Stimulated activated CD4-positive, alpha-beta T cell treated with anti-CD3 and anti-CD28 coated beads, Interleukin-4, amount 100 ng/mL, for 1 hour (primary cell): ENCODE measurements around the gene ABCA7.

Experiments
- DNase-seq: peaks from one replicate; pipeline ENCODE4 v3.0.0-alpha.2; 2020

Gene ABCA7

DNA sequence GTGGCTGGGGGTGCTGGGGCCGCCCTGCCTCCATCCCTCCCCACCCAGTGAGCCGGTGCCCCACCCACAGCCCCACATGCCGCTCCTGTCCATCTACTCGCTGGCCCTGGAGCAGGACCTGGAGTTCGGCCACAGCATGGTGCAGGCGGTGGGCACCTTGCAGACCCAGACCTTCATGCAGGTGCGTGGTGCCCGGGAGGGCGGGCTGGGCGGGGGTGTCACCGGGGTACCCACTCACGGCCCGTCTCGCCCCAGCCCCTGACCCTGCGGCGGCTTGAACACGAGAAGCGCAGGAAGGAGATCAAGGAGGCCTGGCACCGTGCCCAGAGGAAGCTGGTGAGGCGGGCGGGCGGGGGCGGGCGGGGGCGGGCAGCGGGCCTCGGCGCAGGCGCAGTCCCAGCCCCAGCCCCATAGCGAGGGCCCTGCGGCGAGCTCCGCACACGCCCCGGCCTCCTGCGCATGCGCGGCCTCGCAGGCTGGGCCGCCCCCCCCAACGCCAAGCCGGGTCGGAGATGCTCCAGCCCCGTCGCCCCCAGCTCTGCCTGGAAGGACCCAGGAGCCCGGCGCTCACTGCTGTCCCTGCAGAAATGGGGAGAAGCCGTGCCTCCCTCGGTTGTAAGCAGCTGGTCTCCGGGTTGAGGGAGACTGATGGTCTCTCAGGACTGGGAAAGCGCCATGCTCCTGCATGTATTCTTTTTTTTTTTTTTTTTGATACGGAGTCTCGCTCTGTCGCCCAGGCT is 34.8 kb downstream of the ABCA7 start:
- peak; percentile 87 for DNase-seq

DNA sequence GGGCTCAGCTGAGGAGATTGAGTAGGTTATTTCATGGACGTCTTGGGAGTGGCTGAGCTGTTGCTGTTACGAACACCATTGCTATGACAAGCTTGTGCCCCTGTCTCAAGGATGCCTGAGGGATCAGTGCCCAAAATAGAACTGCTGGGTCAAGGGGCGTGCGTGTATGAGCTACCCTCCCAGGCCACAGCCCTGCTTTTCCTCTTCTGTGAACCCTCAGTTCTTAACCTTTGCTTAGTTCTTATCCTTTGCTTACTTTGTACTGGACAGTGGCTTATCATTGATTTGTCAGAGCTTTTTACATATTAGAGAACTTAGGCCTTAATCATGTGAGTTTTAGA is 36.1 kb downstream of the ABCA7 start:
- no peak for DNase-seq

DNA sequence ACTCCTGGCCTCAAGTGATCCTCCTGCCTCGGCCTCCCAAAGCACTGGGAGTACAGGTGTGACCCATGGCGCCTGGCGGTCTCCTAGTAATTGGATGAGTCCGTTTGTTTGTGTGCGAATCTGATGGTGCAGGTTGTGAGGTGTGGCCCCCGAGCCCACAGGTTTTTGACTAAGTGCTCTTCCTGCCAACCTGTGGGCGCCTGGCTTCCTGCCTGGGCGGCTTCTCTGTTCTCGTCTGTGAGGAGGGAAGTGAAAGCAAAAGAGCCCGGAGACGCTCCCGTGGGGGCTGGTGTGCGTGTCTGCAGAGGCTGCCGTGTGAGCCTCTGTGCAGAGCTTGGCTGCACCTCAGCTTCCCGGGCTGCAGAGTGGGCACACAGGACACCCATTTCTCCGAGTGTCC is 37.0 kb downstream of the ABCA7 start:
- peak; percentile 91 for DNase-seq

DNA sequence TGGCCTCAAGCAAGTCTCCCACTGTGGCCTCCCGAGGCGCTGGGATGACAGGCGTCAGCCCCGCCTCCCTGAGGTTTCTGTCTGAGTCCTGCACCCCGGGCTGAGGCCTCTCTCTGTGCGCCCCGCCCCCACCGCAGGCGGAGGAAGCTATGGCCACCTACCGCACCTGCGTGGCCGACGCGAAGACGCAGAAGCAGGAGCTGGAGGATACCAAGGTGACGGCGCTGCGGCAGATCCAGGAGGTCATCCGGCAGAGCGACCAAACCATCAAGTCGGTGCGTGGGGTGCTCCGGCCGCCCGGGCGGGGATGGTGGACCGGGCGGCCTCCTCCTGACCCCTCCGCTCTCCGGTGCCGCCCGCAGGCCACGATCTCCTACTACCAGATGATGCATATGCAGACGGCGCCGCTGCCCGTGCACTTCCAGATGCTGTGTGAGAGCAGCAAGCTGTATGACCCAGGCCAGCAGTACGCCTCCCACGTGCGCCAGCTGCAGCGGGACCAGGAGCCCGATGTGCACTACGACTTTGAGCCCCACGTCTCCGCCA is 39.7 kb downstream of the ABCA7 start:
- DNase-seq, result peak; percentile 78

DNA sequence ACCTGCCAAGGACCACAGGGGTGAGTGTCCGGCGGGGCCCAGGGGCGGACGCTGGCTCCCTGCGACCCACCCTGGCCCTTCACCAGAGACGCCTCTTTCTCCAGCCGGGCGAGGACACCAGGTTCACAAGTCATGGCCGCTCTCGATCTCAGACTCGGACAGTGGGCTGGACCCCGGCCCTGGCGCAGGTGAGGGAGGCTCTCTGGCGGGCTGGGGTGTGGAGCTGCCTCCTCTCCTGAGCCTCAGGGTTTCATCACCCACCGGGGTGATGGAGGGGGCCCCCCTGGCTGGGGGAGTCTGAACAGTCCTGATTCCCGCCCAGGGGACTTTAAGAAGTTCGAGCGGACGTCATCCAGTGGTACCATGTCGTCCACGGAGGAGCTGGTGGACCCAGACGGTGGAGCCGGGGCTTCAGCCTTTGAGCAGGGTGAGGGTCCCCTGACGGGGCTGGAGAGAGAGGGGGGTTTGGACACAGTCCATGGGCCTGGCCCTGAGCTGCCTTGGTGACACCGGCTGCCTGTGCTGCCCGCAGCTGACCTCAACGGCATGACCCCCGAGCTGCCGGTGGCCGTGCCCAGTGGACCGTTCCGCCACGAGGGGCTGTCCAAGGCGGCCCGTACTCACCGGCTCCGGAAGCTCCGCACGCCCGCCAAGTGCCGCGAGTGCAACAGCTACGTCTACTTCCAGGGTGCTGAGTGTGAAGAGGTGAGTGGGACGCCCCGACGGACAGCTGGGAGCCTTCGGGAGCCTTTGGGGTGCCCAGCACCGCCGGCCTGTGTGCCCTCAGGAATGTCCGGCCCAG is 40.7 kb downstream of the ABCA7 start:
- no peak for DNase-seq

DNA sequence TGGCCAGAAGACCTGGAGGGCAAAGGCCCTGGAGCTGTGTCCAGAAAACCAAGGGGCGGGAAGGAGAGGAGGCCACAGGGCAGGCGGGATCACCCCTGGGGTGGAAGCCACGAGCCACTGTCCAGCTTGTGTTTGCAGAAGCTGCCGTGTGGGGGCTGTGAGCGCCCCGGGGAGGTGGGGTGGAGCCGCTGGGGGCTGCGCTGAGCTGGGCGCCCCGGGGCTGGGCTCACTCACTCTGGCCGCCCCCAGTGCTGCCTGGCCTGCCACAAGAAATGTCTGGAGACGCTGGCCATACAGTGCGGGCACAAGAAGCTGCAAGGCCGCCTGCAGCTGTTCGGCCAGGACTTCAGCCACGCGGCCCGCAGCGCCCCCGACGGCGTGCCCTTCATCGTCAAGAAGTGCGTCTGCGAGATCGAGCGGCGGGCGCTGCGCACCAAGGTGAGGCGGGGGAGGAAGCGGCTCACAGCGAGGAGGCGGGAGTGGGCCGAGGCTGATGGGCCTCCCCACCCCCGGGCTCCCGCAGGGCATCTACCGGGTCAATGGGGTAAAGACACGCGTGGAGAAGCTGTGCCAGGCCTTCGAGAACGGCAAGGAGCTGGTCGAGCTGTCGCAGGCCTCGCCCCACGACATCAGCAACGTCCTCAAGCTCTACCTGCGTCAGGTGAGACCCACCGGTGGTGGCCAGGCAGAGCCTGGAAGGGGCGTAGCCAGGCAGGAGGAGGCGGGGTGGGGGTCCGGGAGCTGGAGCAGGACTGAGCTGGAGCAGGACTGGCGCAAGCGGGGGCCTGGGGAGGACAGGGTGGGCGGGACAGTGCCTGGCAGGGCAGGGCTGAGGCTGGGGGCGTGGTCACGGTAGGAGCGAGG is 41.6 kb downstream of the ABCA7 start:
- DNase-seq, result no peak

DNA sequence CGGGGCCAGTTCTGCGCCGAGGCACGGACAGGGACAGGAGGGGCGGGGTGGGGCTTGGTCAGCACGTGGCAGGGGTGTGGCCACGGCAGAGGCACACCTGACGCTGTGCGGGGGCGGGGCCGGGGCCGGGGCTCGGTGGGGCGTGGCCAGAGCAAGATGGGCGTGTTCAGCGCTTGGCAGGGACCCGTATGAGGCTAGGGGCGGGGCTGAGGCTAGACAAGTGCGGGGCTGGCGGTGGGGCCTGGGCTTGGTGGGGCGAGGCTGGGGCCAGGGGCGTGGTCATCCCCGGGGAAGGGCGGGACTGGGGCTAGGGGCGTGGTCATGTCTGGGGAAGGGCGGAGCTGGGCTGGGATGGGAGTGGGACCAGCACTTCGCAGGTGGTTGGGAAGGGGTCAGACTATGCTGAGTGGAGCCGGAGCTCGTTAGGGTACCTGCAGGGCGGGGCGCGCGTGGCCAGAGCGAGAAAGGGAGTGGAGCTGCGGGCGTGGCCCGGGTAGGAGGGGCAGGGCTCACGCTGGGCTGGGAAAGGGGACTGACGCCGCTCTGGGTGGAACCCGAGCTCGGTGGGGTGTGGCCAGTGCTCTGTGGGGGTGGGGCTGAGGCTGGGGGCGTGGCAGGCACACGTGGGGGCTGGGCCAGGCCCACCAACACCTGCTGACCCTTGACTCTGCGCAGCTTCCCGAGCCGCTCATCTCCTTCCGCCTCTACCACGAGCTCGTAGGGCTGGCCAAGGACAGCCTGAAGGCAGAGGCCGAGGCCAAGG is 42.4 kb downstream of the ABCA7 start:
- peak; percentile 74 for DNase-seq

DNA sequence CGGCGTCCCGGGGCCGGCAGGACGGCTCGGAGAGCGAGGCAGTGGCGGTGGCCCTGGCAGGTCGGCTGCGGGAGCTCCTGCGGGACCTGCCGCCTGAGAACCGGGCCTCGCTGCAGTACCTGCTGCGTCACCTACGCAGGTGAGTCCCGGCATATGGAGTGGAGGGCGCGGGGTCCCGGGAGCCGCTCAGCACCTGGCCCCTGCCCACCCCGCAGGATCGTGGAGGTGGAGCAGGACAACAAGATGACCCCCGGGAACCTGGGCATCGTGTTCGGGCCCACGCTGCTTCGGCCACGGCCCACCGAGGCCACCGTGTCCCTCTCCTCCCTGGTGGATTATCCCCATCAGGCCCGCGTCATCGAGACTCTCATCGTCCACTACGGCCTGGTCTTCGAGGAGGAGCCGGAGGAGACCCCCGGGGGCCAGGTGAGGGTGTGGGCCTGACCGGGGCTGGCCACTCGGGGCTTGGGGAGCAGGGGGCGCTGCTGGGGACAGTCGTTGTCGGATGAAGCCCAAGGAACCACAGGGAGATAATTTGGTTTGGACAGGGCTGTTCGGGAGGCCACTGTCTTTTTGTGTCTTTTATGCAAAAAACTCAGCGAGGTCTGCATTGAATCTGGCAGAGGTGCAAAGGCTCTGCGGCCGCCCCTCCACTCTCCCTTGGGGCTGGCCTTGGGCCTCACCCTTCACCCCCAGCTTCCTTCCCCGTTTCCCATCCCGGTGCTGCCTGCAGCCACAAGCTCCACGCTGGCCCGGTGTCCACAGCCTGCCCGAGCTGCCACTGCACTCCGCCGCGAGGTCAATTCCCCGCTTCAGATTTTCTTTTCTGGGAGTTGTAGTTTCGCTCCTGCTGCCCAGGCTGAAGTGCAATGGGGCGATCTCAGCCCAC is 43.3 kb downstream of the ABCA7 start:
- DNase-seq, result no peak

DNA sequence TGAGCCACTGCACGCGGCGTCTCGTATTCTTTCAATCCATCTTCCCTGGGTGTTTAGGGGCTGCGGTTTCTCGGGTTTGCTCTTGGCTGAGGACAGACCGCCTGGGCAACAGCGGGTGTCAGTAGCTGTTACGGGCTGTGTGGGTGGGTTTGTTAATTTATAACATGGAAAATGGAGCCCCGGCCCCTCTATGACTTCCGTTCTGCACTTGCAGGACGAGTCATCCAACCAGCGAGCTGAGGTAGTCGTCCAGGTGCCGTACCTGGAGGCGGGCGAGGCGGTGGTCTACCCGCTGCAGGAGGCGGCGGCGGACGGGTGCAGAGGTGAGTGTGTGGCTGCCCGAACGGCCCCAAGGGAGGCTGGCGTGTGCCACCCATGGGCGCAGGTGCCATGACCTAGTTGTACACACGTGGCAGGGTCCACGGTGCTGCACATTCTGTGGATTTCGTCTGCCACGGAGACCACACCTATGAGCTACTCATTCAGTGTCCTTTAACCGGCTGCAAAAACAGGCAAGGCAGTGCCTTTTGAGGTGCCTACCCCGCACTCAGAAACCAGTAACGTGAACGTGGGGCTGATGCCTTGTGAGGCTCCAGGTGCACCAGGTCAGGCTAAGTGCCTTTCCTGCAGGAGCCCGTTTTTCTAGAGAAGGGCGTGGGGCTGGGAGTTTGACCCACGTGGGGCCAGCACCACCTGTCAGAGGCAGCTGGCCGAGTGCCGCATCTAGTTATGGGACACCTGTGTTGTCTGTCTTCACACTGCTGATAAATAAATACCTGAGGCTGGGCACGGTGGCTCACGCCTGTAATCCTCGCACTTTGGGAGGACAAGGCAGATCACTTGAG is 44.3 kb downstream of the ABCA7 start:
- peak; percentile 32 for DNase-seq

DNA sequence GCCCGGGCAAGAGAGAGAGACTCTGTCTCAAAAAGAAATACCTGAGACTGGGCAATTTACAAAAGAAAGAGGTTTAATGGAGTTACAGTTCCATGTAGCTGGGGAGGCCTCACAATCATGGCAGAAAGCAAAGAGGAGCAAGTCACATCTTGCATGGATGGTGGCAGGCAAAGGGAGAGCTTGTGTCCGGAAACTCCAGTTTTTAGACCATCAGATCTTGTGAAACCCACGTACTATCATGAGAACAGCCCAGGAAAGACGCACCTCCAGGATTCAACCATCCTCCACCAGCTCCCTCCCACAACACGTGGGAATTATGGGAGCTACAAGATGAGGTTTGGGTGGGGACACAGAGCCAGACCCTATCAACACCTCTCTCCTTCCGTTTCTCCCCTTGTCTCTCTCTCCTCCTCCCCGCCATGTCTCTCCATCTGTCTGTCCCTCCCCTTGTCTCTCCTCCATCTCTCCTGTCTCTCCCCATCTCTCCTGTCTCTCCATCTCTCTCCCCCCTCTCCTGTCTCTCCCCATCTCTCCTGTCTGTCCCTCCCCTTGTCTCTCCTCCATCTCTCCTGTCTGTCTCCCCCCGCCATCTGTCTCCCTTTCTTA is 45.2 kb downstream of the ABCA7 start:
- no peak for DNase-seq

DNA sequence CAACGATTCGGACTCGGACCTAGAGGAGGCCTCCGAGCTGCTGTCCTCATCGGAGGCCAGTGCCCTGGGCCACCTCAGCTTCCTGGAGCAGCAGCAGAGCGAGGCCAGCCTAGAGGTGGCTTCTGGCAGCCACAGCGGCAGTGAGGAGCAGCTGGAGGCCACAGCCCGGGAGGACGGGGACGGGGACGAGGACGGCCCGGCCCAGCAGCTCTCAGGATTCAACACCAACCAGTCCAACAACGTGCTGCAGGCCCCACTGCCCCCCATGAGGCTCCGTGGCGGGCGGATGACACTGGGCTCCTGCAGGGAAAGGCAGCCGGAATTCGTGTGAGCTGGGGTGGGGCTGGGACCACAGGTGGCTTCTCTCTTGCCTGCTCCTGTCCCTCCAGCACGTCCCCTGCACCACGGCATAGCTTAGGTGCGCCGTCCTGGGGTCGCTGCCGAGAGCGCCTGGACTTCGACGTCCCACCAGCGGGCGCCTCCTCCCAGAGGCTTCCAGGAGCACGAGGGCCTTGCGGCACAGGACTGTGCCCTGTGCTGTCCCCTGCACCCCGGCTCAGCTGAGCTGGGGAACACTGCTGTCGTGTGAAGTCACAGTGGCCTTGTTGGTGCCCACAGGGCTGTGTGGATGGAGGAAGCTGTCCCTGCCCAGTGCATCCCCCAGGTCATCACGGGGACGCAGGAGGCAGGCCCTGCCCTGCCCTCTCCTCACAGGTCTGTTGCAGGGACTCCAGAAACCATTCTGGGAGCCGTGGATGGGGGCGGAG is 46.0 kb downstream of the ABCA7 start:
- no peak for DNase-seq

DNA sequence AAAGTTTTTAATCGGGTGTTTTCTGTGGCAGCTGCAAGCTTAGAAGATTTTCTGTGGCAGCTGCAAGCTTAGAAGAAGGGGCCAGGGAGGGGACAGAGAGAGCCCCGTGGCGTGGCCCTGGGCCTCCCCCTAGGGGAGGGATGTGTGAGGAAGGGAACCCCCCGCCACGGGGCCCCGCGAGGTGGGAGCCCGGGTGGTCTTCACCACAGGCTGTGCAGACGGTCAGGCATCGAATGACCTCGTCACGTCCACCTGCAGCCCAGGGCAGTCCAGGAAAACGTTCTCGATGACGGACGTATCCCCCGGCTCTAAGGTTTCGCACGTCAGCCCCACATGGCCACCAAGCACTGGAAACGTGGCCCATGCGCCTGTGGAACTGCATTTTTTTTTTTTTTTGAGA is 46.7 kb downstream of the ABCA7 start:
- no peak for DNase-seq

DNA sequence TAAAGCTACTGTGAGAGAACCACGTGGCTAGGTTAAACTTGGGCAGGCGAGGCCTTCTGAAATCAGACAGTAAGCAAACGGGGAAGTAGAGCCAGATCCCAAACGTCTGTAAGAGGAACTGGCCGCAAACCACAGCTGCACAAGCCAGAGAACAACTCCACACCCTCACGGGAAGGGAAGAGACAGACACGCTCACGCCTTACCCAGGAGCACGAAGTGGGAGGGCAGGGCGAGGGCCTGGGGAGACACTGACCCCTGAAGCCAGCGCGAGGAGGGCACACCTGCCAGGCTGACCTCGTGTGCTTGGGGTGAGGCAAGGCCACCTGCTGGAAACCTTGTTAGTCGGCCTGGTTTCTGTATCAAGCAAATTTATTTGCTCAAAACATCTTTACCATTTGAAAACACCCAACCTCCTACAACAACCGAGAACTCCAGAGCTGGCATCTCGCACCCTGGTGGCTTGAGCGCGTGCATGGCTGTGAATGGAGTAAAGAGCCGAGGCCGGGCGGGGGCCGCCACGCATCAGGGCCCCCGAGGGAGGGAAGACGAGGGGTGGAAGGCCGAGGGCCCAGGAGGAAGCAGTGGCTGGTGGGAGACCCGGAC is 48.0 kb downstream of the ABCA7 start:
- DNase-seq, result no peak

DNA sequence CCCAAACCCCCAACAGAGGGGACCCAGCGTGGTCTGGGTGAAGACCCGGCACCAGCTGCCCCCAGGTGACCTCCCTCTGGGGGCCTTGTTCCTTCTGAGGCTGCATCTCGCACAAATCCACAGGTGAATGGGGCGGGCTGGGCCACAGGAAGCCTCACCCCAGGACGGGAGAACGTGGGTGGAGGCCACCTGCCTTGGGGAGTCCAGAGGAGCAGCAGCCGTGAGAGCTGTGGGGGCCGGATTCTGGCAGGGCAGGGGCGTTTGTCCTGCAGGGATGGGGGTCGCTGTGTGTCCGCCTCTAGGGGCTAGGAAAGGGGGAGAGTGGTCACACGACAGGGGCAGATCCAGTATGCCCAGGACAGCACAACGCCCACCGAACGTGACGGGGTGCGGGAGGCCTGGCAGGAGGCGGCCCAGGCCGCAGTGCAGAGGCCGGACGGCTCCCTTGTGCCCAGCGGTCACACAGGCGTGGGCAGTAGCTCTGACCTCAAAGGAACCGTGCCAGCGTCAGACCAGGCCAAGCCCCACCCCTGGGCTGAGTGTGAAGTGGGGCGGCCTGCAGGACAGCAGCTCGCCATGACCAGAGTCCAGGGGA is 48.6 kb downstream of the ABCA7 start:
- no peak for DNase-seq

DNA sequence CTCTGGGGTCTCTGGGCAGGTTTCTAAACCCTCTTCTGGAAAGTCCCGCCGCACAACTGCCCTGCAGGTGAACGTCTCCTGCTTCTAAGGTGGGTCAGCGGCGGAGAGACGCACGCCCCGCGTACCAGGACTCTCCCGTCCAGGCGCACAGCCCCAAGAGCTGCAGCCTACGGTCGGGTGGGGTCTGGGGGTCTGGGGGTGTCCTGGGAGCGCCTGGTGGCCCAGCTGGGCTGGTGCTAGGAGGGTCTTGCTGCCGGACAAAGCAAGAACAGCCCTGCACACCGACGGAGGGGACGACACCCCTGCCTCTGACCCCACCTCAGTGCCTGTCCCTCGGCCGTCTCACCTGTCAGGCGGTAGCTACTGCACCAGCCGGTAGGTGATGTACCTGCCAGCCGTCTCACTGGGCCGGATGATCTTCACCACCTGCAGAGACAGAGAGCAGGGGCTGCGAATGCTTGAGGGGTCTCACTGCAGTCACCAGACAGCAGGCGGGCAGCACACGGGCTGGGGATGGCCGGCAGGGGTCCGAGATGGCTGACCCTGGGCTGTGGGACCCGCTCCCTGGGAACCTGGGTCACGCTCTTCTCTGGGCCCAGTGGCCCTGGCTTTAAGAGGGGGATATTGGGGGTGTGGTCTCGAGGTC is 49.3 kb downstream of the ABCA7 start:
- DNase-seq, result no peak

DNA sequence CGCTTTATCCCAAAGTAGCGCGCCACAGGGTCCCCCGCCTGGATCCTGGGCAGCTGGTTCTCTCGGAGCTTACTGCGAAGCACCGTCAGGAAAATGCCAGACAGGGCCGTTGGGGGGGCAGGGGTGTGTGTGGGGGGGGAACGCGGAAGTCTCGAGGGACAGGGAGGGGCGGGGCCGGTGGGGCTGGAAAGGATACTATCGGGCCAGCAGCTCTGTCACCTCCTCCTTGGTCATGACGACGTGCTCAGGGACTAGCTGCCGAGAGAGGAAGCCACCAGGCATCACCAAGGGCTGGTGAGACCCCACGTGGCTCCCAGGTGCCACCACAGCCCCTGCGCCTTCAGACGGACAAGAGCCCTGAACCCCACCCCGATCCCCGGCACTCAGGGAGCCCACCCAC is 50.0 kb downstream of the ABCA7 start:
- no peak for DNase-seq

DNA sequence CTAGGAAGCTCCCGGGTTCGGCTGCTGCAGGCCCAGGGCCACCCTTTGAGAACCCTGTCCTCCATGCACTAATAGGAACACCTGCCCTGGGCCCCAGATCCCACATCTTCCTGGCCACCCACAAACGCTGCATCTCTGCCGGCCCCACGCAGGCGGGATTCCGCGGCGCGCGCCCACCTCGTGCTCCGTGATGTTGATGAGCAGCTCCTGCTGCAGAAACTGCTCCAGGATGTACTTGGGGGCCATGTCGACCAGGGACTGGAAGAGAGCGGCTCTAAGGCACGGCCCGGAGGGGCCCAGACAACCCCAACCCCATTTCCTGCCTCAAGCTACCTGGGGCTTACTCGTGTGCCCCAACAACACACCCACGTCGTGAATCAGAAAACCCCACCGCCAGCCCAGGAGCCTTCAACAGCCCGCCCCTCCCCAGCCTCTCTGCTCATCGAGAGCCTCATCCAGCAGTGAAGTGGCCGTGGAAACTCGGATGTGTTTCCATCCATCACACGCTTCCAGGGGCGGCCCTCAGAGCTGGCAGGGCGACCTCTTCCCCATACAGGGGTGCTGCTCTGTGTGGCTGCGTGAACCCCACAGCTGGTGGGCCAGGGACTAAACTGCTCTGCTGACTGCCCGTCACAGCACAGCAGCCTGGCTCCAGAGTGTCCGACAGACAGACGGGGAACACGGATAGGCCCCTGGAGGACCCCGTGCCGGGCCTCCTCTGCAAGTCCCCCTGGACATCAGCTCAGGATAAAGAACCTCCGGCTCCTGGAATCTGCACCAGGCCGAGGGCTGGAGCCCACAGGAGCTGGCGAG is 51.0 kb downstream of the ABCA7 start:
- no peak for DNase-seq
